Liver (tissue), 3 donors: ENCODE results near the gene CDH26.

Experiments
- FOXA1 ChIP-seq: IDR thresholded peaks from 2 replicates; pipeline ENCODE4 v1.6.1; 2016; ENCODE audit warnings: antibody characterized with exemption
- GABPA ChIP-seq, 2 donors: IDR thresholded peaks in 1 of 2; conservative IDR thresholded peaks in 1 of 2; 2 replicates each; pipeline ENCODE4 v1.6.1; 2016; ENCODE audit warnings: antibody characterized with exemption in 2 of 2, mild to moderate bottlenecking in 1 of 2, moderate library complexity in 1 of 2
- RAD21 ChIP-seq, 2 donors: IDR thresholded peaks; 2 replicates each; pipeline ENCODE4 v1.6.1; 2016; ENCODE audit warnings: antibody characterized with exemption in 2 of 2, mild to moderate bottlenecking in 2 of 2
- RXRA ChIP-seq, 2 donors: IDR thresholded peaks; 2 replicates each; pipeline ENCODE4 v1.6.1; 2017 to 2018; ENCODE audit warnings: antibody characterized with exemption in 2 of 2, mild to moderate bottlenecking in 1 of 2
- SP1 ChIP-seq: IDR thresholded peaks from 2 replicates; pipeline ENCODE4 v1.6.1; 2018; ENCODE audit warnings: antibody characterized with exemption, mild to moderate bottlenecking
- TAF1 ChIP-seq: conservative IDR thresholded peaks from 2 replicates; pipeline ENCODE4 v1.6.1; 2016; ENCODE audit warnings: antibody characterized with exemption, mild to moderate bottlenecking
- YY1 ChIP-seq: IDR thresholded peaks from 2 replicates; pipeline ENCODE4 v1.6.1; 2016; ENCODE audit warnings: antibody characterized with exemption, mild to moderate bottlenecking
- TF ChIP-seq, protein P1 (sequence below): fragments of 150-350 bp; IDR thresholded peaks from 2 replicates; pipeline ENCODE4 v1.5.1; 2017; ENCODE audit warnings: improper control_type of control experiment, low read depth, low read length; ENCODE audit not compliant: missing input control
- TF ChIP-seq, protein P2 (sequence below): IDR thresholded peaks from 2 replicates; pipeline ENCODE4 v1.6.1; 2016; ENCODE audit warnings: antibody characterized with exemption
- TF ChIP-seq, protein P3 (sequence below): IDR thresholded peaks from 2 replicates; pipeline ENCODE4 v1.6.1; 2016; ENCODE audit warnings: antibody characterized with exemption, mild to moderate bottlenecking
- TF ChIP-seq, protein P4 (sequence below): IDR thresholded peaks from 2 replicates; pipeline ENCODE4 v1.6.1; 2016; ENCODE audit warnings: antibody characterized with exemption
- donor health status: healthy.
- donor health status: healthy.

DNA sequence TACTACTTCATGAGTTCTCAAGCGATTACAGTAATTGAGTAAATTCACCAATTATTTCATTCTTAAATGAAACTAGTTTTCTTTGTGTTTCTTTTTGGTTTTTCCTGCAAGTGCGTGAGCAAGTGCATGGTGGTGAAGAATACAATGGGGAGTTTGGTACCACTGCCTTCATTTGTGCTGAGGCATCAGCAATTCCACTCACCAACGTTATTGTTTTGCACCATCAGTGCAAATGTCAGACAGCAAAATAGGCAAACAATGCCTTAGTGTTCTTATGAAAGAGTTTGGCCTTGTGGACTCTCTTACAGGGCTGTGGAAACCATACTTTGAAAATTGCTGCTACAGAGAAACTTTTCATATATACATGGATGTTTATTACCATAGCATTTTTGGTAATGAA is 8.2 kb downstream of the CDH26 start:
- TF ChIP-seq, protein P1, sequence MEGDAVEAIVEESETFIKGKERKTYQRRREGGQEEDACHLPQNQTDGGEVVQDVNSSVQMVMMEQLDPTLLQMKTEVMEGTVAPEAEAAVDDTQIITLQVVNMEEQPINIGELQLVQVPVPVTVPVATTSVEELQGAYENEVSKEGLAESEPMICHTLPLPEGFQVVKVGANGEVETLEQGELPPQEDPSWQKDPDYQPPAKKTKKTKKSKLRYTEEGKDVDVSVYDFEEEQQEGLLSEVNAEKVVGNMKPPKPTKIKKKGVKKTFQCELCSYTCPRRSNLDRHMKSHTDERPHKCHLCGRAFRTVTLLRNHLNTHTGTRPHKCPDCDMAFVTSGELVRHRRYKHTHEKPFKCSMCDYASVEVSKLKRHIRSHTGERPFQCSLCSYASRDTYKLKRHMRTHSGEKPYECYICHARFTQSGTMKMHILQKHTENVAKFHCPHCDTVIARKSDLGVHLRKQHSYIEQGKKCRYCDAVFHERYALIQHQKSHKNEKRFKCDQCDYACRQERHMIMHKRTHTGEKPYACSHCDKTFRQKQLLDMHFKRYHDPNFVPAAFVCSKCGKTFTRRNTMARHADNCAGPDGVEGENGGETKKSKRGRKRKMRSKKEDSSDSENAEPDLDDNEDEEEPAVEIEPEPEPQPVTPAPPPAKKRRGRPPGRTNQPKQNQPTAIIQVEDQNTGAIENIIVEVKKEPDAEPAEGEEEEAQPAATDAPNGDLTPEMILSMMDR, result no peak
- TF ChIP-seq FOXA1 (no peak), TAF1 (no peak), SP1 (no peak), RXRA (IDR thresholded peaks at IDR 0.05) (no peak), RAD21 (IDR thresholded peaks at IDR 0.05) (no peak), GABPA (IDR thresholded peaks at IDR 0.05 in 1 of 2, conservative IDR thresholded peaks at IDR 0.05 in 1 of 2) (no peak), YY1 (no peak)
- TF ChIP-seq, protein P2, sequence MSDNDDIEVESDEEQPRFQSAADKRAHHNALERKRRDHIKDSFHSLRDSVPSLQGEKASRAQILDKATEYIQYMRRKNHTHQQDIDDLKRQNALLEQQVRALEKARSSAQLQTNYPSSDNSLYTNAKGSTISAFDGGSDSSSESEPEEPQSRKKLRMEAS, result no peak
- TF ChIP-seq, protein P3, sequence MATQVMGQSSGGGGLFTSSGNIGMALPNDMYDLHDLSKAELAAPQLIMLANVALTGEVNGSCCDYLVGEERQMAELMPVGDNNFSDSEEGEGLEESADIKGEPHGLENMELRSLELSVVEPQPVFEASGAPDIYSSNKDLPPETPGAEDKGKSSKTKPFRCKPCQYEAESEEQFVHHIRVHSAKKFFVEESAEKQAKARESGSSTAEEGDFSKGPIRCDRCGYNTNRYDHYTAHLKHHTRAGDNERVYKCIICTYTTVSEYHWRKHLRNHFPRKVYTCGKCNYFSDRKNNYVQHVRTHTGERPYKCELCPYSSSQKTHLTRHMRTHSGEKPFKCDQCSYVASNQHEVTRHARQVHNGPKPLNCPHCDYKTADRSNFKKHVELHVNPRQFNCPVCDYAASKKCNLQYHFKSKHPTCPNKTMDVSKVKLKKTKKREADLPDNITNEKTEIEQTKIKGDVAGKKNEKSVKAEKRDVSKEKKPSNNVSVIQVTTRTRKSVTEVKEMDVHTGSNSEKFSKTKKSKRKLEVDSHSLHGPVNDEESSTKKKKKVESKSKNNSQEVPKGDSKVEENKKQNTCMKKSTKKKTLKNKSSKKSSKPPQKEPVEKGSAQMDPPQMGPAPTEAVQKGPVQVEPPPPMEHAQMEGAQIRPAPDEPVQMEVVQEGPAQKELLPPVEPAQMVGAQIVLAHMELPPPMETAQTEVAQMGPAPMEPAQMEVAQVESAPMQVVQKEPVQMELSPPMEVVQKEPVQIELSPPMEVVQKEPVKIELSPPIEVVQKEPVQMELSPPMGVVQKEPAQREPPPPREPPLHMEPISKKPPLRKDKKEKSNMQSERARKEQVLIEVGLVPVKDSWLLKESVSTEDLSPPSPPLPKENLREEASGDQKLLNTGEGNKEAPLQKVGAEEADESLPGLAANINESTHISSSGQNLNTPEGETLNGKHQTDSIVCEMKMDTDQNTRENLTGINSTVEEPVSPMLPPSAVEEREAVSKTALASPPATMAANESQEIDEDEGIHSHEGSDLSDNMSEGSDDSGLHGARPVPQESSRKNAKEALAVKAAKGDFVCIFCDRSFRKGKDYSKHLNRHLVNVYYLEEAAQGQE, result no peak
- TF ChIP-seq, protein P4, sequence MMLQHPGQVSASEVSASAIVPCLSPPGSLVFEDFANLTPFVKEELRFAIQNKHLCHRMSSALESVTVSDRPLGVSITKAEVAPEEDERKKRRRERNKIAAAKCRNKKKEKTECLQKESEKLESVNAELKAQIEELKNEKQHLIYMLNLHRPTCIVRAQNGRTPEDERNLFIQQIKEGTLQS, result no peak
